Nephron progenitor cell (in vitro differentiated cells): ENCODE results near the gene SLC27A1.
A peak's percentile ranks its signal among the peaks of the same experiment; 100 is the strongest.

Source experiments
- DNase-seq: peaks from one replicate; pipeline ENCODE4 v3.0.0; 2021
- H3K27ac Mint-ChIP-seq: 2 replicates; pipeline ENCODE4 v1.8.0; 2021; ENCODE audit warnings: mild to moderate bottlenecking, moderate library complexity, mixed read lengths
- H3K27me3 Mint-ChIP-seq: 2 replicates; pipeline ENCODE4 v1.8.0; 2021; ENCODE audit warnings: mild to moderate bottlenecking, low read depth, mixed read lengths; ENCODE audit not compliant: poor library complexity
- H3K36me3 Mint-ChIP-seq: 2 replicates; pipeline ENCODE4 v1.8.0; 2021; ENCODE audit warnings: low read depth, mixed read lengths
- H3K4me1 Mint-ChIP-seq: 2 replicates; pipeline ENCODE4 v1.8.0; 2021; ENCODE audit warnings: mixed read lengths
- H3K4me3 Mint-ChIP-seq: 2 replicates; pipeline ENCODE4 v1.8.0; 2021; ENCODE audit warnings: mild to moderate bottlenecking, moderate library complexity, mixed read lengths
- H3K9me3 Mint-ChIP-seq: 2 replicates; pipeline ENCODE4 v1.8.0; 2021; ENCODE audit warnings: mild to moderate bottlenecking, moderate library complexity, mixed read lengths
- TF ChIP-seq, protein P1 (sequence below): fragments of 200-600 bp; sonication (generic); IDR thresholded peaks from 2 replicates; pipeline ENCODE4 v1.5.0; 2021; ENCODE audit warnings: antibody characterized with exemption

The SLC27A1 gene

DNA sequence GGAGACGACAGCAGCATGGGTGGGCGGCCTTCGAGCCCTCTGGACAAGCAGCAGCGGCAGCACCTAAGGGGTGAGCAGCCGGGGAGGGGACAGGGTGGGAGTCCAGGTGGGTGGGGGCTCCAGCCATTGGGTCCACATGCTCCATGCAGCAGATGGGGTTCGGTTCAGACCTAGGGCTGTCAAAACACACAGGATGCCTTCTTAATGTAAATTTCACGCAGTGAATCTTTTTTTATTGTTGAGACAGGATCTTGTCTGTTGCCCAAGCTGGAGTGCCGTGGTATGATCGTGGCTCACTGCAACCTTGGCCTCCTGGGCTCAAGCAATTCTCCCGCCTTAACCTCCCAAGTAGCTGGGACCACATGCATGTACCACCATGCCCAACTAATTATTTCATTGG lies 57.0 kb downstream of the SLC27A1 start:
- H3K27ac Mint-ChIP-seq = no peak overlapping the region
- H3K27me3 Mint-ChIP-seq = peaks cover 12% of the 10 kb centered on the region
- no peak for DNase-seq
- H3K4me1 Mint-ChIP-seq = no peaks in the 10 kb centered on the region
- TF ChIP-seq, protein P1, sequence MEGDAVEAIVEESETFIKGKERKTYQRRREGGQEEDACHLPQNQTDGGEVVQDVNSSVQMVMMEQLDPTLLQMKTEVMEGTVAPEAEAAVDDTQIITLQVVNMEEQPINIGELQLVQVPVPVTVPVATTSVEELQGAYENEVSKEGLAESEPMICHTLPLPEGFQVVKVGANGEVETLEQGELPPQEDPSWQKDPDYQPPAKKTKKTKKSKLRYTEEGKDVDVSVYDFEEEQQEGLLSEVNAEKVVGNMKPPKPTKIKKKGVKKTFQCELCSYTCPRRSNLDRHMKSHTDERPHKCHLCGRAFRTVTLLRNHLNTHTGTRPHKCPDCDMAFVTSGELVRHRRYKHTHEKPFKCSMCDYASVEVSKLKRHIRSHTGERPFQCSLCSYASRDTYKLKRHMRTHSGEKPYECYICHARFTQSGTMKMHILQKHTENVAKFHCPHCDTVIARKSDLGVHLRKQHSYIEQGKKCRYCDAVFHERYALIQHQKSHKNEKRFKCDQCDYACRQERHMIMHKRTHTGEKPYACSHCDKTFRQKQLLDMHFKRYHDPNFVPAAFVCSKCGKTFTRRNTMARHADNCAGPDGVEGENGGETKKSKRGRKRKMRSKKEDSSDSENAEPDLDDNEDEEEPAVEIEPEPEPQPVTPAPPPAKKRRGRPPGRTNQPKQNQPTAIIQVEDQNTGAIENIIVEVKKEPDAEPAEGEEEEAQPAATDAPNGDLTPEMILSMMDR = no peak
- no peak overlapping the region for H3K4me3 Mint-ChIP-seq
- H3K9me3 Mint-ChIP-seq = peaks cover 3% of the 10 kb centered on the region
- peaks cover 6% of the 10 kb centered on the region for H3K36me3 Mint-ChIP-seq

GRCh38 chr19:17528610-17529009 lies 58.3 kb downstream of the SLC27A1 start:
- DNase-seq = no peak
- Mint-ChIP-seq H3K36me3 (no peaks in the 10 kb centered on the region), H3K4me3 (no peak overlapping the region), H3K27ac (peak overlapping the region; percentile 5), H3K9me3 (peaks cover 3% of the 10 kb centered on the region), H3K27me3 (peaks cover 16% of the 10 kb centered on the region), H3K4me1 (no peaks in the 10 kb centered on the region)
- TF ChIP-seq, protein P1 = no peak

DNA sequence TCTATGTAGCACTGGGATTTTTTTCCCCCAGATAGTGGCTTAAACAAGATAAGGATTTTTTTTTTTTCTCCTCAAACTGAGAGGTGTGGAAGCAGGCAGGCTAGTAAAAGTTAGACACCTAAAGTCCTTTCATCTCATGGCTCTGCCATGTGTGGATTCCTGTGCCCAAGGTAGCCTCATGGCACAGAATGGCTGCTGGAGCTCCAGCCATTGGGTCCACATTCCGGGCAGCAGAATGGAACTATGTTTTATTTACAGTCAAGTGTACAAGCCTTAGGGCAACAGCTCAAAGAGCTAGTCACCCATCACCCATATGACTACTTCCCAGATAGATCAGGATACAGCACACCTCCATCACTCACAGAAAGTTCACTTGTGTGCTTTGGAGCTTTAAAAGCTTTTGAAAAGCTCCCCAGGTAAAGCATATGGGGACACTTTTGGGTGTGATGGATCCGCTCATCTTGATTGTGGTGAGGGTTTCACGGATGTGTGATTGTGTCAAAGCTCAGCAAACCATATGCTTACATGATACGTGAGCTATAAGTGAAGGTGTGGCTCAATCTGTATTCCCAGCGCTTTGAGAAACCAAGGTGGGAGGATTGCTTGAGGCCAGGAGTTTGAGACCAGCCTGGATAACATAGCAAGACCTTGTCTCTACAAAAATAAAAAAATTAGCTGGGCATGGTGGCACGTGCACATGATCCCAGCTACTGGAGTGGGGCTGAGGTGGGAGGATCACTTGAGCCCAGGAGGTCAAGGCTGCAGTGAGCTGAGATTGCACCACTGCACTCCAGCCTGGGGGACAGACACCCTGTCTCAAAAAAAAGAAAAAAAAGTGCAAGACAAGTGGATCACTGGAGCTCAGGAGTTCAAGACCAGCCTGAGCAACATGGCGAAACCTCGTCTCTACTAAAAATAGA lies 59.2 kb downstream of the SLC27A1 start:
- Mint-ChIP-seq H3K4me1 (no peaks in the 10 kb centered on the region), H3K27ac (no peak overlapping the region), H3K4me3 (no peak overlapping the region), H3K36me3 (no peaks in the 10 kb centered on the region), H3K9me3 (peaks cover 3% of the 10 kb centered on the region), H3K27me3 (peaks cover 18% of the 10 kb centered on the region)
- TF ChIP-seq, protein P1 = no peak
- no peak for DNase-seq

GRCh38 chr19:17530586-17530985 lies 60.3 kb downstream of the SLC27A1 start:
- Mint-ChIP-seq H3K27ac (no peak overlapping the region), H3K27me3 (peaks cover 18% of the 10 kb centered on the region), H3K4me1 (no peaks in the 10 kb centered on the region), H3K36me3 (no peaks in the 10 kb centered on the region), H3K9me3 (no peaks in the 10 kb centered on the region), H3K4me3 (no peak overlapping the region)
- TF ChIP-seq, protein P1 = no peak
- no peak for DNase-seq

DNA sequence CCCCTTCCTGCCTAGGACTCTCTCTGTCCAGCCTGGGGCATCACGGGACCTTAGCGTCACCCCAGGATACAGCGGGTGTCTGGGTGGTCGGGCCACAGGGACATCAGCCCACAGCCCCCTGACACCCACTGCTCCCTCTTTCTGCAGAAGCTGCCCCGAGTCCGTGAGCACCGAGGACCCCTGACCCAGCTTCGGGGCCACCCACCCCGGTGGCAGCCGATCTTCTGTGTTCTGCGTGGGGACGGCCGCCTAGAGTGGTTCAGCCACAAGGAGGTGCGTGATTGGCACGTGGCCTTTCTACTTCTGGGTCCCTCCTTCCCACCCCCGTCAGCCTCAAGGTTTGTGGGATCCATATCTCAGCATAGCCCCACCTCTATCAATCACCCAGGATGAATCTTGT lies 61.8 kb downstream of the SLC27A1 start:
- Mint-ChIP-seq H3K4me1 (no peaks in the 10 kb centered on the region), H3K27ac (no peak overlapping the region)

More for the DNA sequence above, 61.8 kb downstream of the SLC27A1 start:
- Mint-ChIP-seq H3K27me3 (peaks cover 20% of the 10 kb centered on the region), H3K9me3 (no peaks in the 10 kb centered on the region), H3K36me3 (no peaks in the 10 kb centered on the region), H3K4me3 (no peak overlapping the region)
- DNase-seq = no peak
- TF ChIP-seq, protein P1 = no peak
